ENCODE data around the gene ARG2. TPM values are rescaled to one million over a fixed set of nuclear protein-coding genes. Genes with fewer than 3 reads are reported as not detected.

The ARG2 gene
- total and polyA plus RNA-seq, 9 of the 15 experiments (the other 6 are each of a cell fraction or from before 2014, with no cell fraction given), result 6.2 to 75.0 (median 17.8) TPM

DNA sequence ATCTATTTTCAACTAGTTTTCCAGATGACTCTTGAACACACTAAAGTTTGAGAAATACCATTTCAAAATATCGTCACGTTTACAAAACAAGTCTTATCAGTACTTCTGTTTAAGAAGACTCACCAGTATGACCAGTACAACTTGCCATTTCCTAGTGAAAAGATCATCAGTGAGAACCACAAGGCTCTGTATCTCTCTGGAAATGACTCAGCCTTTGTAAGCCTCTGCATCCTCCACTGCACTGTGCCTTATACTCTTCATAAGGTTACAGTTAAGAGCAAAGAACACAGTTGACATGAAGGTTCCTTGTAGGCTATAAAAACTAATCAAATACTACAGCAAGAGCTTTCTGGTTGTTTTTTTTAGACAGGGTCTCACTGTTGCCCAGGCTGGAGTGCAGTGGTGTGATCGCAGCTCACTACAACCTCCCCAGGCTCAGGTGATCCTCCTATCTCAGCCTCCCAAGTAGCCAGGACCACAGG lies 60.4 kb downstream of the ARG2 start (continued):
- TF ChIP-seq, protein P1, sequence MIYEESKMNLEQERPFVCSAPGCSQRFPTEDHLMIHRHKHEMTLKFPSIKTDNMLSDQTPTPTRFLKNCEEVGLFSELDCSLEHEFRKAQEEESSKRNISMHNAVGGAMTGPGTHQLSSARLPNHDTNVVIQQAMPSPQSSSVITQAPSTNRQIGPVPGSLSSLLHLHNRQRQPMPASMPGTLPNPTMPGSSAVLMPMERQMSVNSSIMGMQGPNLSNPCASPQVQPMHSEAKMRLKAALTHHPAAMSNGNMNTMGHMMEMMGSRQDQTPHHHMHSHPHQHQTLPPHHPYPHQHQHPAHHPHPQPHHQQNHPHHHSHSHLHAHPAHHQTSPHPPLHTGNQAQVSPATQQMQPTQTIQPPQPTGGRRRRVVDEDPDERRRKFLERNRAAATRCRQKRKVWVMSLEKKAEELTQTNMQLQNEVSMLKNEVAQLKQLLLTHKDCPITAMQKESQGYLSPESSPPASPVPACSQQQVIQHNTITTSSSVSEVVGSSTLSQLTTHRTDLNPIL (CRISPR knock-in tag; IDR thresholded peaks at IDR 0.05), result no peak
- TF ChIP-seq RNF2 (IDR thresholded peaks at IDR 0.05) (peak; percentile 25; the same call in 1 of the 2 replicates), ERF (CRISPR knock-in tag; IDR thresholded peaks at IDR 0.05) (no peak), NRF1 (conservative IDR thresholded peaks at IDR 0.05 in 1 of 2, IDR thresholded peaks at IDR 0.05 in 1 of 2) (no peak), LEF1 (IDR thresholded peaks at IDR 0.05) (0 out of 2 replicates have a peak, but pooled peaks have one; percentile 57), MEF2D (tag; conservative IDR thresholded peaks at IDR 0.05; ENCODE audit: low read depth) (0 out of 2 replicates have a peak, but pooled peaks have one; percentile 30), SMARCC2 (IDR thresholded peaks at IDR 0.05; ENCODE audit: low read depth) (peak; percentile 66; the same call in 1 of the 2 replicates), TAF9B (IDR thresholded peaks at IDR 0.05; ENCODE audit: partially characterized antibody) (peak; percentile 49), TBL1XR1 (IDR thresholded peaks at IDR 0.05; ENCODE audit: low read length in 2 of 2) (peak in 1 of 2 experiments; percentile 67; a peak in 2 of 4 replicates), ZNF184 (CRISPR knock-in tag; IDR thresholded peaks at IDR 0.05) (no peak), SNIP1 (IDR thresholded peaks at IDR 0.05; ENCODE audit: low read depth) (no peak), MYNN (IDR thresholded peaks at IDR 0.05) (0 out of 2 replicates have a peak, but pooled peaks have one; percentile 37), MYNN (CRISPR knock-in tag; IDR thresholded peaks at IDR 0.05) (no peak), TRIM24 (IDR thresholded peaks at IDR 0.05) (0 out of 4 replicates have a peak, but pooled peaks of 1 of the 2 experiments have one; percentile 19), TAF15 (IDR thresholded peaks at IDR 0.05; ENCODE audit: low read depth, low read length) (no peak), RBBP5 (IDR thresholded peaks at IDR 0.05; ENCODE audit: borderline replicate concordance, insufficient read depth, low read length, poor library complexity, severe bottlenecking) (peak; percentile 30), ATF7 (IDR thresholded peaks at IDR 0.05) (peak; percentile 38; the same call in 1 of the 2 replicates), ID3 (CRISPR knock-in tag; IDR thresholded peaks at IDR 0.05) (no peak), ID3 (tag; IDR thresholded peaks at IDR 0.05) (0 out of 2 replicates have a peak, but pooled peaks have one; percentile 61), JUND (IDR thresholded peaks at IDR 0.05; ENCODE audit: borderline replicate concordance, low read depth, low read length) (peak; percentile 85), JUND (tag; IDR thresholded peaks at IDR 0.05; ENCODE audit: borderline replicate concordance, low read depth, low read length) (peak; percentile 87; the same call in 2 of the 3 replicates), TCF3 (CRISPR knock-in tag; IDR thresholded peaks at IDR 0.05) (peak; percentile 66), GTF2A2 (tag; IDR thresholded peaks at IDR 0.05) (no peak), CEBPG (CRISPR knock-in tag; IDR thresholded peaks at IDR 0.05) (no peak), CEBPG (tag; conservative IDR thresholded peaks at IDR 0.05 in 1 of 2, IDR thresholded peaks at IDR 0.05 in 1 of 2) (no peak), RBM22 (IDR thresholded peaks at IDR 0.05; ENCODE audit: low read depth, low read length, poor library complexity, severe bottlenecking) (no peak), ZNF79 (CRISPR knock-in tag; IDR thresholded peaks at IDR 0.05; ENCODE audit: low read depth) (no peak), HMBOX1 (IDR thresholded peaks at IDR 0.05) (peak; percentile 99), LCOR (CRISPR knock-in tag; IDR thresholded peaks at IDR 0.05) (0 out of 2 replicates have a peak, but pooled peaks have one; percentile 13), ZNF12 (CRISPR knock-in tag; IDR thresholded peaks at IDR 0.05) (peak; percentile 63; the same call in 1 of the 2 replicates)
